Measurements from ENCODE around the gene INTS1.

DNA sequence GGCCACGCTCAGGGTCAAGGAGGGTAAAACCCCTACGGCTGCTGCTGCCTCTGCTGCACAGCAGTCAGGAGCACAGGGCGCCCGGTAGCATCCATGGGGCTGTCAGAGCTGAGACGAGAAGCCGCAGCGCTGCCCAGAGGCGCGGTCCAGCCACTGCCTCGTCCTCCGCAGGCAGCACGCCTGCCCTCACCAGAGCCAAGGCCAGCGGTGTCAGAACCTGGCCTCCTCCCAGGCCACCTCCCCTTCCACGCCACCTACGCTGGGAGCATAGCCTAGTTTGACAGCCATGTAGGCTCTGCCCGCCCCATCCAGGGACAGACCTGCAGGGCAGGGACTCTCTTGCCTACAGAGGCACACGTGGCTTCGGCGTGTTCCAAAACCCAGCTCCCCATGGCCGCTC, 16.2 kb downstream of the INTS1 start:
- TF ChIP-seq, protein P1, sequence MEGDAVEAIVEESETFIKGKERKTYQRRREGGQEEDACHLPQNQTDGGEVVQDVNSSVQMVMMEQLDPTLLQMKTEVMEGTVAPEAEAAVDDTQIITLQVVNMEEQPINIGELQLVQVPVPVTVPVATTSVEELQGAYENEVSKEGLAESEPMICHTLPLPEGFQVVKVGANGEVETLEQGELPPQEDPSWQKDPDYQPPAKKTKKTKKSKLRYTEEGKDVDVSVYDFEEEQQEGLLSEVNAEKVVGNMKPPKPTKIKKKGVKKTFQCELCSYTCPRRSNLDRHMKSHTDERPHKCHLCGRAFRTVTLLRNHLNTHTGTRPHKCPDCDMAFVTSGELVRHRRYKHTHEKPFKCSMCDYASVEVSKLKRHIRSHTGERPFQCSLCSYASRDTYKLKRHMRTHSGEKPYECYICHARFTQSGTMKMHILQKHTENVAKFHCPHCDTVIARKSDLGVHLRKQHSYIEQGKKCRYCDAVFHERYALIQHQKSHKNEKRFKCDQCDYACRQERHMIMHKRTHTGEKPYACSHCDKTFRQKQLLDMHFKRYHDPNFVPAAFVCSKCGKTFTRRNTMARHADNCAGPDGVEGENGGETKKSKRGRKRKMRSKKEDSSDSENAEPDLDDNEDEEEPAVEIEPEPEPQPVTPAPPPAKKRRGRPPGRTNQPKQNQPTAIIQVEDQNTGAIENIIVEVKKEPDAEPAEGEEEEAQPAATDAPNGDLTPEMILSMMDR (IDR thresholded peaks at IDR 0.05): no peak
- no peak for TF ChIP-seq POLR2A (IDR thresholded peaks at IDR 0.05)
